Measurements from ENCODE around the gene TRAF5.

TRAF5 gene

DNA sequence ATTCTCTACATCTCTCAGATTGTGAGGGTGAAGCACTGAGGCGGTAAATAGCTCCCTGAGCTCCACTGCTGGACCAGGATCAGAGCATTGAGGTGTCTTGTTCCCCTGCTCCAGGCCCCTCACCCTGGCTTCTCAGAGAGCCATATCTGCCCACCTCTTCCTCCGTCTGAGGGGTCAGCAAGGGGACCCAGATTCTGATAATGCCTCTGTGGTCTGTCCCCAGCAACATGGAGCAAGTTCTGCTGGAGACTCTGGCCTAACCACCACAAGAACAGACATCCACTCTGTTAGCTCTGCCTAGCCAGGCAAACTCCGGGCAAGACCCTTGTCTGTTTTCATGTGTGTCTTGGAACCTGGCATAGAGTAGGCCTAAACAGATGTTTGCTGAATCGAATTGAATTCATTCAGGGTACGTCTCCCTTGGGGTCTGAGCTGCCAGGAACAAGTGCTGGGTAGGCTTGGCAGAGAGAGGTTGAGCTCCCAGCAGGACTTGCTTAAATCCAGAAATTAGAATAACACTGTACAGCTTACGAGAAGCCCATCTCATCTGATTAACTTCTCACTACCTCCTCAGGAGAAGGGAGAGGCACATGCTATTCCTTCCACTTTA, 2.3 kb downstream of the TRAF5 start:
- peak; percentile 62 for DNase-seq

DNA sequence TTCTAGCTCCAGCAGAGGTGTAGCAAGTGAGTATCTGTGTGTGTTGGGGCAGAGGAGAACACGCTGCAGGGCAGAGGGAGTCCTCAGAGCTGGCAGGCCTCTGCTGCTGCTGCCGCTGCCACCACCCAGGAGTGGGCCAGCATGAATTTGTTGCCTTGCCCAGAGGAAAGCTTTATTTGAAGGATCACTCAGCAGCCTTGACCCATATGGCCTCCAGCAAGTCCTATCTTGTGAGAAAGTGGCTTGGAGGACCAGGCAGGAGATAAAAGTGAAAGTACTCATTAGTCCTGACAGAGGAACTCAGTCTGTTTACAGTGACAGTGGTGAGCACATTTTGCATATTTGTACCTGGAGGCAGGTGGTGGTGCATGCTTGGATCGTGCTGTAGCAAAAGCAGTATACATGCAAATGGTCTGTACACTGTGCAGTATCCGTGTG, 3.1 kb downstream of the TRAF5 start:
- peak; percentile 64 for DNase-seq

DNA sequence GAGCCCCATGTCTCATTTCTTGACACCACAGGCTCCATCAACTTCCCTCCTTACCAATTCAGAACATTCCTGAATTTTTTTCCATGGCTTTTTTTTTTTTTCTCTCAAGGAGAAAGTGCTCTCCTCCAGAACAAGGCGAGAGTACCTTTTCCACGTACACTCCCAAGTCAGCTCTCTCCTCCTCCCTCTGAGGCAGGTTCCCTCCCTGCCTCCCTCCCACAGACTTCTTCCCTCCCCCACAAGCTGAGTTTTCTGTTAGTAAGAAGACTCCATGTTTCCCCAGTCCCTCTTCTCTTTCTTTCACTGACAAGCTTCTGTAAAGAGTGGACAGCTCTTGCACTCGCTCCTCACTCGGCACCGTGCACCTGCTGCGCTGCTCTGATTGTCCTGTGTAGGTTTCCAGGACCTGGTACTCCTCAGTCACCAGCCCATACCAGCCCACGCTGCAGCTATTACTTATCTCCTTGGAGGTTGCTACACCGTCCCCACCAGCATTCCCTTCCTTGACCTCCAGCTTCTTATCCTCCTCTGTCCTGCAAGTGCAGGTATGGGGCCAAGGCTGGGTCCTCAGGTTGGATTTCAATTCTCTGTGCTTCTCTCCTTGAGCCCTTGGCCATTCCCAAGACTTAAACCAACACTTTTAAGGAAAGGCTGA, 3.8 kb downstream of the TRAF5 start:
- no peak for DNase-seq

DNA sequence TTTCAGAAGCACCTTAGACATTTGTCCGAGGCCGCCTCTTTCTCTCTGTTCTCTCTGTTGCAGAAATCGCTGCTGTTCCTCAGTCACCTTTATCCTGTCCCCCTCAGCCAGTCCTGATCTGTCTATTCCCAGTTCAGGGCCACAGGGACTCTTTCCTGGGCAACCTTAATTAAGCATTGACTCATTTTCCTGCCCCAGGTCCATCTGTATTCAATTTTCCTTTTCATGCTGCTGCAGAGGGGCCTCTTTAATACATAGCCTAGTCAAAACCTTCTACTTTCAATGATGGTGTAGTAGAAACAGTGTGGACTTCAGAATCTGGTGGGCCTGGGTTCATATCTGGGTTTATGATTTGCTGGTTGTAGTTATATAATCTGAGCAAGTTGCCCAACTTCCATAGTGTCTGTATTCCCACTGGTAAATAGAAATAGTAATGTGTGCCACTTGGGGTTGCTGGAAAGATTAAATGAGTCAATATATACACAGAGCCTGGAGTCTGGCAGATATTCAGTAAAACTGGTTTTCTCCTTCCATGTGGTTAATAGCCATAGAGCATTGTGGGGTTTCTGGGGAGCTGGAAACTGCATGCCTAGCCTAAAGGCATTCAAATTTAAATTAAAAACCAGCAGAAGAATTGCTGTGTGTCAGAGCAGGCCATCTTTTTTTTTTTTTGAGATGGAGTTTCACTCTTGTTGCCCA, 4.5 kb downstream of the TRAF5 start:
- DNase-seq = no peak

DNA sequence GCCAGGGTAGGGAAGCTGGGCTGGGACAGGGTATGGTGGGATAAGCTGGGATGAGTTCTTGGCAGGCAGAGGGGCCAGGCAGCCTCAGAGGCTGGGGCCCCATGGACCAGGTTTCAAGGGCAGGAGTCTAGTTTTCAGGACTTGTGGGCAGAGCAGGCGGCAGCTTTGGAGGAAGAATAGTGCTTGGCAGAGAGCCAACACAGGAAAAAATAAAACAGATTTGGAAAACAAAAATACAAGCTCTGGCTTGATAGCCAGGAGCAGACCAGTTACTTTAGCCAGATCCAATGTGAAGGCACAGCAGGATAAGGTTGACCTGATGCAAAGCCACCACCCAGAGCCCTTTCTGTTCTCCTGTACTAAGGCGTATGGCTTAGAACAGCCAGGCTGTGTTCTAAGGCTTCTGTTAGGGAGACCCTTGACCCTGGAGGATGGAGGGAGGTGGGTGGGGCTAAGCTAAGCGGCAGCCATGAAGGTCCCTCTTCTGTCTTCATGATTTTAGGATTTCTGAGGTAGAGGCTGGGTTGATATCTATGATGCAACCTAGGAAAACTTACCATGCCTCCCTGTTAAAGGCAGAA, 5.5 kb downstream of the TRAF5 start:
- no peak for DNase-seq

DNA sequence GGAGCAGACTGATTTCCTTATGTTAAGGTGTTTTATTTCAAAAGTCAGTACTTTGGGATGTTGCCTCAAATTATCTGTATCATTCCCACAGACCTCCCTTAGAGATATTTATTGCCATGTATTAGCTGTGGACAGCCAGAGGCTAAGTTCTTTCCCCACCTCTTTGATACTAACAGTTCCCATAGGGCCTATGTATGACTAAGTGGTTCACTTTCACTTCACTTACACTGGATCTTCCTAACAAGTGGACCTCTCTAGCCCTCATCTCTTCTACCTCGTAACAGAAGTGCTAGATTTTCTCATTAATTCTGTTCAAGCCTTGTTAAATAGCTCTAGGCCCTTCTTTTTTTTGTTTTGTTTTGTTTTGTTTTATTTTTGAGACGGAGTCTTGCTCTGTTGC, 6.2 kb downstream of the TRAF5 start:
- DNase-seq = no peak

DNA sequence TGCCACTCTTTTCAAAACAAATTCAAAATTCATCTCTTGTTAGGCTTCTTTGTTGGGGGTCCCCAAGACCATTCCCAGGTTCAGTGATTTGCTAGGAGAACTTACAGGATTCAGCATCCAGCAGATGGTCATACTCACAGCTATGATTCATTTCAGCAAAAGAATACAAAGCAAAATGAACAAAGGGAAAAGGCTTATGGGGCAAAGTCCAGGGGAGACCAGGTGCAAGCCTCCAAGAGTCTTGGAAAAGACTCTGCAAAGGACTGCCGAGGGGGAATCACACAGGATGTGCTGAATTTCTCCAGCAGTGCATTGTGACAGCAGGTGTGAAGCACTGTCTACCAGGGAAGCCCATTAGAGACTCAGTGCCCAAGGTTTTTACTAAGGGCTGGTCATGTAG, 7.3 kb downstream of the TRAF5 start:
- DNase-seq = no peak

DNA sequence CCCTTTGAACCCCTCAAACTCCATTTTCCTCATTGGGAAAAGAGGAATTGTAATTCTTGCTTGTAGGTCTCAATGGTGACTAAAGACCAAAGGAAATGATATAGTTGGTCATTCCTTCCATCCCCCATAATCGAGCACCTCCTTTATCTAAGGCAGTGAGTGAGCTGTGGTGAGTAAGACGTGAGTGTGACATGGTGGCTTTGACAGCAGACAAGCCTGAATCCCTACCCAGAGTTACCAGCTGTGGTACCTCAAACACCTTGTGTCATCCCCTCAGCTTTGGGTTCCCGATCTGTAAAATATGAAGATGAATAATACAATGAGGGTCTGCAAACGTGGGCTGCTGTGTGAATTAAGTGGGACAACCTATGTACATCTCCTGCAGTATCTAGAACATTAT, 8.4 kb downstream of the TRAF5 start:
- DNase-seq = no peak

DNA sequence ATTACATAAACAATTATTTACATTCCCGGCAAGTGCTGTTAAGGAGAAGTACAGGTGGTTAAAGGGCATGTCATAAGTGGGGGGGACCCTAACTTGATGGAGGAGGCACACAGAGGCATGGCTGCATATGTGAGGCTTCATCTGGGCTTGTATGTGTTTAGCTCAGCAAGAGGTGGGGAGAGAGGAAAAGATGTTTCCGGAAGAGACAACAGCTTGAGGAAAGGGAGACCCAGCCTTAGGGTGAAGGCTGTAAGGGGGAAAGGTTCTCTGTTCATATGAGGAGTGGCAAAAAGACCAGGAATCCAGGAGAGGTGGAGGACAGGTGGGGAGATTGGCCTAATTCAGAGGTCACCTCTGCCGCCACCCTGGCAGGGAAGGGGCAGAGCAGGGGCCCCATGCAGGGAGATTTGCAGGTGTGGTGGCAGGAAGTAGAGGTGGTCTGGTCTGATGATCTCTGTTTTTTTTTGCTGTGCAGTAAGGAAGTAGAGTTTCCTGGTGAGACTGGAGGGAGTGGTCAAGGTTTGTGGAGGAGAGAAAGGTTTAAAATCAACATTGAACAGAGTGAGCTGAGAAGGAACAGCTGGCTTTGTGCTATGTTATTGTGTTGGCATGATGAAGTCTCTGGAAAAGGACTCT, 9.0 kb downstream of the TRAF5 start:
- DNase-seq = no peak

DNA sequence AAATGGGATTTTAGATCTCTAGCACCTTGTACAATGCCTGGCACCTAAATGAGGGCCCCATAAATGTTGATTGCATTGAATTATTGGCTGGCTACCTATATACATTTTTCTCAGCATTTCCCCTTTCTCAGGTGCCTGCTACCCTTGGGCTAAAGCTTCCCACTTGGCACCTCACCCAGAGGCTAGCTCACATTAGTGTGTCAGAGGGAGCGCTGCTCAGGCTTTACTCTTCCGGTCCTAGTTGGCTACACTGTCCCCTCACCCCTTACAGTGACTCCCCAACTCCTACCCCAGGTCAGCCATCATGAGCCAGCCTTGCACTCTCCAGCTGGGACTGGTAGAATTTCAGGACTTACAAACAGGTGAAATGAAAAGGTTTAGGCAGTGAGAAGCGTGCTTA, 9.5 kb downstream of the TRAF5 start:
- DNase-seq = no peak

DNA sequence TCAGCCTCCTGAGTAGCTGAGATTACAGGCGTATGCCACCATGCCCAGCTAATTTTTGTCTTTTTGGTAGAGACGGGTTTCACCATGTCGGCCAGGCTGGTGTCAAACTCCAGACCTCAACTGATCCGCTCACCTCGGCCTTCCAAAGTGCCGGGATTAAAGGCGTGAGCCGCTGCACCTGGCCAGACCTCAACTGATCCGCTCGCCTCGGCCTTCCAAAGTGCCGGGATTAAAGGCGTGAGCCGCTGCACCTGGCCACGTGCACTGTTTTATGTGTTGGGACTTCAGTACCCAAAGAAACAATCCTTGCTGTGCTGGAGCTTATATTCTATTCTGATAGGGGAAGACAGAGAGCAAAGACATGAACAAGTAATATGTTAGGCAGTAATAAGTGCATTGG, 10.1 kb downstream of the TRAF5 start:
- DNase-seq = no peak

DNA sequence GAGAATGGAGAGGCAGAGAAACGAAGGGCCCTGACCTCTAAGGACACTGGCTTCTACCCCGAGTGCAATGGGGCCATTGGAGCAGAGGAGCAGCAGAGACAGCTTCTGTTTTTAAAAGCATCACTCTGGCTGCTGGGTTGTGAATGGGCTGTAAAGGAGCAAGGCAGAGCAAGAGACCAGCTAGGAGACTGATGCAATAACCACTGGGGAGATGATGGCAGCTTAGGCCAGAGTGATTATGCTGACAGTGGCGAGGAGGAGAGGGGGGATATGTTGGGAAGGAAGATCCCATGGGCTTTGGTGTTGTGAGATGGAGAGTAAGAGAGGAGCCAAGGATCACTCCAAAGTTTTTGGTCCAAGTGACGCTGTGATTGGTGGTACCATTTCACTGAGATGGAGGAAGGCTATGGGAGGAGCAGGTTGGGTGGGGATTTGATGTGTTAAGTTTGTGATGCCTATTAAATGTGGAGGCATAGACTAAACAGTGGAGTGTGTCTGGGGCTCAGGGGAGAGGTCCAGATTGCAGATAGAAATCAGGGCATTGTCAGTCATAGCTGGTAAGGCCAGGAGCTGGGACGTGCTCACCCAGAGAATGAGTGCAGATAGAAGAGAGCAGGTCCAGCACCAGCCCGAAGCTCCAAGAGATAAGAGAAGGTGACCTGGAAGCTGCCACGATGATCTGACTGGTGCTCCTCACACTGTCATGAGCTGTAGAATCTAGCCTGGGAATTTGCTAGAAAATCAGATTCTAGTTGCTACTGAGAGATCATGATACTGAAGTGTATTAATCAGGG, 11.0 kb downstream of the TRAF5 start:
- no peak for DNase-seq

DNA sequence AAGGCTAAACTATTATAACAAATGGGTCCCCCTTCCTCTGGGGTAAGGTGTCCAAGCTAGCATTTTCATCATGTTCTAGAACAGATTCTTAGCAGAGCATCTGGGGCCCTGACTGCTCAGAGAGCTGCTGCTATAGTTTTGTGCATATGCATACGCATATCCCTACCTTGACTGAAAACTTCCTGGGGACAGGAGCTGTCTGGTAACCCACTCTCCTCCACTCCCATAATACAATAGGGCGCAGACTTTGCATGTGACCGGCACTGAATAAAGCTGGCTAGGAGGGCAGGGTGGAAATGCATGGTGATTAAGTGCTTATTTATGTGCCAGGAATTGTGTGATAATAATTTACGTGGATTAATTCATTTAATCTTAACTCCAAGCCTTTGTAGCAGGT, 11.6 kb downstream of the TRAF5 start:
- DNase-seq = no peak

DNA sequence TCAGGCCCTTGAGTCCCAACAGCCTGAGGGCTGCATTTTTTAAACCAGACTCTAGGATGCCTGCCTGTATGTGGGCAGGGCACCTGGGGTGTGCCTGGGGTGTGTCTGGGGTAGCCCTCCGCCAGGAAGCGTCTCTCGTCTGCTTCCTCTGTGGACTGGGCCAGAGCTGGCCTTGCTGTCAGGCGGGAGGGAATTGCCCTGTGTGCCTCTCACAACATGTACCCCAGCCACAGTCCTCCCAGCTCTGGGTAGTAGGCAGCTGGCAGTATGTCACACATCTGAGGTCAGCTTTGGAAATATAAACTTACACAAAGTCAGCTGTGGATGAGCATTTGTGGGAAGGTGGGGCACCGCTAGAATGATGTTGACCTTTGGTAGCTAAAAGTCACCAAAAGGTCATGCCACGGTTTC, 13.0 kb downstream of the TRAF5 start:
- no peak for DNase-seq

DNA sequence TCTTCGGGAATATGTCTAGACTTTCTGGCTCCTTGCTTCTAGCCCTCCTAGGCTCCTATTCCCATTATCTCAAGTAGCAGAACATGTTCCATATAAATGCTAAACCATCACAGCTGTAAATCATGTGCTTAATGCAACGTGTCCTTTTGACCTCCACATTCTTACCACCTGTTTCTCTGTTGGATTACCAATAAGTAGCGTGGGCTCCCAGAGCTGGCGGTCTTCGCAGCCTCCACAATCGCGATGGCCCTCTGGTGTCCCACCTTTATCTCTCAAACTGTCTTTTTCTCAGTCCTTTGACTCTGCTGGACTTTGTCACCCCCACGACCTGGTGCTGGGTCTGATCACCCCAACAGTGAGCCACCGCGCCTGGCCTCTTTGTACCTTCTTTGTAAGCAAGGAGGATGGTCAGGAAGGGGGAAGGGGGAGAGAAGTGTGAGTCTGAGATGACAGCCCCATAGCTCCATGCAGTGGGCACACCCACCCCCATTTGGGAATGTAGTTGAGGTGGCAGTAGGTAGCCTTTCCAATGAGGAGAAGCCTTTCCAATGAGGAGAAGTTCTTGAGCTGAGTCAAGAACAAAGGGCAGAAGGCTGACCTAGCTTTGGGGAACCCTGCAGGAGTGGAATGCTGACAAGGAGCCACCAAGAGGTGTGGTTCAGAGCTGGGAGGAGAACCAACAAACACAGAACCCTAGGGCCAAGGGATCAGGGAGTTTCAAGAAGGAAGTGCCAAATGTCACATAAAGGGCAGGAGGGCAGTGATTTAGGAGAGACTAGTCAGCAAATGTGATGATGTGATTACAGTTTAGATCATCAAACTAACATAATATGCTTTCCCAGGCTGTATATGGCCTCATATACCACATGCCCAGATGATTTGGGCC, 14.2 kb downstream of the TRAF5 start:
- DNase-seq = no peak

DNA sequence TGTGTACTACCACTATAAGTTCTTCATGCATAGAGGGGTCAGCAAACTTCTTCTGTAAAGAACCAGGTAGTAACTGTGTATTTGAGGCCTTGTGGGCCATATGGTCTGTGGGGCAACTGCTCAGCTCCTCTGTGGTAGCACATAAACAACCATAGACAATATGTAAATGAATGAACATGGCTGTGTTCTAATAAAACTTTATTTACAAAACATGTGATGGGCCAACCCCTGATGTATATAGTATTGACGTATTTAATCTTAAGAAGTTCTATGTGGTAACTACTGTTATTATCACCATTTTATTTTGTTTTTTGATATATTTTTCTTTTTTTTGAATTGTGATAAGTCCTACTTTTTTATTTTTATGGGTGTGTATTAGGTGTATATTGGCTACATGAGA, 15.4 kb downstream of the TRAF5 start:
- DNase-seq = no peak

DNA sequence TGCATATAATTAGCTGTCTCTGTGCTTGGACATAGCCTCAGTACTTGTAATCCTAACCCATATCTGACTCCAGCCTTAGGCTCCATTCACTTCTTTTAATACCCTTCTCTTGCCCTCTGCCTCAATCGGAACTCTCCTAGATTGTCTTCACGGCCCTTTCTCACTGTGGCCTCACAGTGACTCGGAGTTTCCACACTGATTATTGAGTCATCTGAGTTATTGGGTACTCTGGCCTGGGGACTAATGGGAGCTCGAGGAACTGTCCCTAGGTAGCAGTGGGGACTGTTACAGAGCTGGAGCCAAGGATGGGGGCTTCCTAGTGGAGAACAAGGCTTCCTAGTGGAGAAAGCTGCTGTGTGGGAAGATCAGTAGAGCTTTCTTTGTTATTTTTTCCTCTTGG, 17.0 kb downstream of the TRAF5 start:
- no peak for DNase-seq

DNA sequence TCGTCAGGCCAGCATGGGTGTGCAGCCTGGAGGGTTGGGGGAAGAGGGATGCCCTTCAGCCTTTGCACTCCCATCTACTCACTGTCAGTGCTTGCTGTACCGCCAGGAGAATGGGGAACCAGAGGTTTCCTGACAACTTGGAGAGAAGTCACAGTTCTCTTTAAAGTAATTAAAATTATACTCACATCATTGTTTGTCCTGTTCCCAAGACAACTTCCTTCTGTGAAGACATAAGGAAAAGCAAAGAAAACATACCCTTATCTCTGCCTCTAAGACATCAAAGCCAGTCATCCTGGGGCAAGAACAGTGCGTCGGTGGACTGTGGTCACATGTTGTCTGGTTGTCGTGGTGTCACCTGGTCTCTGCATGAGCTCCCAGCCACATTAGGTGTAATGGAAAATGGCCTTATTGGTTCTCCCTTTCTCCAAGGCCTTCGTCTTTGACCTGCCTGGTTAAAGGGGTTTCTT, 17.6 kb downstream of the TRAF5 start:
- DNase-seq = no peak

DNA sequence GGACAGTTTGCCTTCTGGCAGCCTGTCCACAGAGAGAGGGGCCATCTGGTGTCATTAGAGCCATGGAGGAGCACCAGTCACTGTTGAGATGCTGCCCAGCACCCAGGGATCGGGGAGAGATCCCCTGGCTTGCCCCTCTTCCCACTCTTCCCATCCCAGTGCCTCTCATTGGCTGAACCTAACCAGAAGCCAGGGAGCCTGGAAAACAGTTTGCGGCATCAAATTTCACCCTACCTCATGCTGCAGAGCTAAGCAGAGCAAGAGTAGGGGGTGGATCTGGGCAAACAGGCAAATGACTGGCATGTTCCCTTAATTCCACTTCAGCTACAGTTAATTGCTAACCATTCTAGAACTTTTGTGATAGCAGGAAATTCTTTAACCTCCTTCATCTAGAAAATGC, 19.1 kb downstream of the TRAF5 start:
- DNase-seq = no peak

DNA sequence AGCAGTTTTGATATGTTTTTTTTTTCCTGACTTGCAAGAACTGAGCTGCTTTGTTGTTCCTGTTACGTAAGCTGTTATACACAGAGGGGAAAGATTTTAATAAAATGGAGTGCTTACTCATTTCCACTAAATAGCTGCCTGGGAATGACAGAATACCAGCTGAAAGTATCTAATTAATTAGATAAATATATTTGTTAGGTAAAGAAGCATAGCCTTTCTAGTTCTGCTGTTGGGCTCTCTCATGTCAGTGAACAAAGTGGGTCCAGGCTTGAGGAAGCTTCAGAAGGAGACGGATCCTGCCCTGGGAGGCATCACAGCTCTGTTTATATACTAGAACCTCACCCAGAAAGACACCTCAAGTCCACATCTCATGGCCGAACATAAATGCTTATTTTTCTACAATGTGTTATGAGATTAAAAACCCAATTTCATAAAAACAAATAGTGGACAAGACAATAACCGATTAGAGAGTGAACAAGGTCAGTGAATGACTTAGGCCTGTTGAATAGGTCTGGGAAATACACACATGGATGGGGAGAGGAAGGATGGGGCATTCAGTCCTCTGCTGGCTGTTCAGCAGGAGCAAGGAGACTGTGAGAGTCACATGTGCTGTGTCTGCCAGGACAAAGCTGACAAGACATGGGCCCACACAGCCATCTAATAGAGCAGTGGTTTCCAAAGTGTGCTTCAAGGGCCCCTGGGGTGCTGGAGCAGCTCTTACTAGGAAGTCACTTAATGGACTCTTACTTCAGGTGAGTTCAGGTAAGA, 20.6 kb downstream of the TRAF5 start:
- DNase-seq = no peak

DNA sequence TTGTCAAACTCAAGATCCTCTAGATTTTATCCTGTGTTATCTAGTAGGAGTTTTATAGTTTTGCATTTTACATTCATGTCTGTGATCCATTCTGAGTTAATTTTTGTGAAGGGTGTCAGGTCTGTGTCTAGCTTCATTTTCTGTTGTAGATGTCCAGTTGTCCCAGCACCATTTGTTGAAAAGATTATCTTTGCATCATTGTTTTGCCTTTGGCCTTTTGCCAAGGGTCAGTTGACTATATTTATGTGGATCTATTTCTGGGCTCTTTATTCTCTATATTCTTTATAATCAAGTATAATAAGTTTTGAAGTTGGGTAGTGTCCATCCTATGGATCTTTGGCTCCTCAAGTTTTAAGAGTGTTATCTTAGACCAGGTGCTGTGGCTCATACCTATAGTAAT, 21.9 kb downstream of the TRAF5 start:
- DNase-seq = no peak
